ENCODE measurements around the gene MYO1F. TPM values are rescaled to one million over a fixed set of nuclear protein-coding genes. Genes with fewer than 3 reads are reported as not detected.

MYO1F gene
- total RNA-seq, 2 experiments from 2014 or later, result 2.0 to 2.2 TPM

DNA sequence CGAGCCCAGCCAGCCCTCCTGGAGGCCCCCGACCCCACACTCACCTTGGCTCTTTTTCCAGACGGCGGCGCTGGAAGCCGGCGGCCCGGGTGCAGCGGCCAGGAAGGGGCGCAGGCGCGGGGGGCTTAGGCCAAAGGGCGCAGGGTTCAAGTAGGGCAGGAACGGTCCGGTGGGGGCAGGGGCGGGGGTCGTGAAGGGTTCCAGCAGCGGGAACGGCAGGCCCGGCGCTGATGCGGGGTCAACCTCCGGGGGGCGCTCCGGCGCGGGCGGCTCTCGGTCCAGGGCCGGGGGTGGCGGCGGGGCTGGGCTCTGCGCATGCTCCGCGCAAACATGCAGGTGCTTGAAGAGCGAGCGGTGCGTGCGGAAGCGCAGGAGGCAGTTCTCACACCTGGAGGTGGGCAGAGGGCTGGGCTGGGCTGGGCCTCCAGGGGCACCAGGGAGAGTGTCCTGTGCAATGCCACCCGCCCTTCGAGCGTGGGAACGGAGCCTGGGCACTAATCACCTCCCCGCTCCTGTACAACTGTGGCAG lies 65.6 kb downstream of the MYO1F start:
- DNase-seq, result no peak
- Mint-ChIP-seq H3K4me3 (no peak overlapping the region), H3K36me3 (ENCODE audit: low read depth) (peaks cover 2% of the 10 kb centered on the region), H3K27ac (peak overlapping the region; percentile 53), H3K9me3 (no peaks in the 10 kb centered on the region), H3K27me3 (ENCODE audit: low read depth) (no peaks in the 10 kb centered on the region), H3K4me1 (ENCODE audit: low read depth) (peaks cover 31% of the 10 kb centered on the region)
- CTCF ChIA-PET, result no interaction called here
- intact Hi-C loops (cut with micrococcal nuclease), result no loop called here

DNA sequence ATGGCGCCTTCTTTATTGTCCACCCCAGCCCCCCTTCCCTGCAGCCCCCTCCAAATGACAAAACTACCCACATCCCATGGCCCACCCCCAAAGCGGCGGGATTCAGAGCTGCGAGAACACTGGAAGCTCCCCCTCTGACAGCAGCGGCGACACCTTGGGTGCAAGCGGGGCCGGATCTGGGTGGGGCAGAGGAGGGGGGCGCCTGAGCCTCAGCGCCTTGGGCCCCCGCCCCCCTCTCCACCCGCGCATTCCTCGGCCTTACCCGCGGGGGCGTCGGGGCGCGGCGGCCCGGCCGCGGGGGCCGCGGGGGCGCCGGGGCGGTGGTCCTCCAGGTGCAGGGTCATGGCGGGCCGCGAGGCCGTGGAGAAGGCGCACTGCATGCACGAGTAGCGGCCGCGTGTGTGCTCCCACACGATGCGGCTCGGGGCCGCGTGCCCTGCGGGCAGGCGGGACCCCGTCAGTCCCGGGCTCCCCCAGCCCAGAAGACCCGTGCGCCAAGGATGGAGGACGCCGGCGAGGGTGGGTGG lies 66.6 kb downstream of the MYO1F start:
- DNase-seq, result no peak
- CTCF ChIA-PET, result no interaction called here
- peaks cover 28% of the 10 kb centered on the region for H3K4me1 Mint-ChIP-seq (ENCODE audit: low read depth)
- H3K4me3 Mint-ChIP-seq, result no peak overlapping the region
- H3K9me3 Mint-ChIP-seq, result no peaks in the 10 kb centered on the region
- H3K27me3 Mint-ChIP-seq (ENCODE audit: low read depth), result no peaks in the 10 kb centered on the region
- peaks cover 2% of the 10 kb centered on the region for H3K36me3 Mint-ChIP-seq (ENCODE audit: low read depth)
- H3K27ac Mint-ChIP-seq, result no peak overlapping the region
- intact Hi-C loops (cut with micrococcal nuclease), result no loop called here

DNA sequence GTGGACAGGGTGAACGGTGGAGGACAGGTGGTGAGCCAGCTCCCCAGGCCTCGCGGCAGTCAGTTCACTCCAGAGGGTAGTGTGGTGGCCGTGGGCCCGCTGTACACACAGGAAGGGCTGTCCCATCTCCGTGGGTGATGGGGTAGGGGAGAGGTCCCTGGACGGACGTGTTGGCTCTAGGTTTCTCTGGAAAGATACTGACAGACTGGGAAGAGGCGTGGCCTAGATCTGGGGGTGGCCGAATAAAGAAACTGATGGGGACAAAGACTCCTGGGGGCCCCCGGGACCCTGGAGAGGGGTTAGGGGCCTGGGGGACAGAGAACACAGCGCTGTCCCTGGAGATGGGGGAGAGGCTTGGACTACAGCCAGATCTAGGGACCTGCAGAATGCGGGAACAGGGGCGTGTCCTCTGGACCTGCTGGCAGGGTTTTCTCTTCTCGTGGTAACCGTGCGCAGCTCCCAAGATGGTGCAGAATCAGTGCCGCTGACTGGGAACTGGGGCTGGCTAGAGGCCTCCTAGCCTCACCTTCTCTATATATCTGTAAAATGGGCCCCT lies 70.8 kb downstream of the MYO1F start:
- no peaks in the 10 kb centered on the region for H3K9me3 Mint-ChIP-seq
- H3K36me3 Mint-ChIP-seq (ENCODE audit: low read depth), result no peaks in the 10 kb centered on the region
- DNase-seq, result no peak
- H3K27me3 Mint-ChIP-seq (ENCODE audit: low read depth), result no peaks in the 10 kb centered on the region
- peaks cover 8% of the 10 kb centered on the region for H3K4me1 Mint-ChIP-seq (ENCODE audit: low read depth)
- intact Hi-C loops (cut with micrococcal nuclease), result loop anchor here (1.0 to 2.0 kb wide), 4 partner anchors 20 to 152 kb away; partner anchors contain the start of genes HNRNPM and MARCHF2
- H3K27ac Mint-ChIP-seq, result no peak overlapping the region
- CTCF ChIA-PET, result interaction anchor here (1.0 to 2.4 kb wide), 8 partner anchors 12 to 154 kb away, joined by 3 to 21 read pairs (median 6); partner anchors contain the start of gene MARCHF2
- peak overlapping the region; percentile 84 for H3K4me3 Mint-ChIP-seq

DNA sequence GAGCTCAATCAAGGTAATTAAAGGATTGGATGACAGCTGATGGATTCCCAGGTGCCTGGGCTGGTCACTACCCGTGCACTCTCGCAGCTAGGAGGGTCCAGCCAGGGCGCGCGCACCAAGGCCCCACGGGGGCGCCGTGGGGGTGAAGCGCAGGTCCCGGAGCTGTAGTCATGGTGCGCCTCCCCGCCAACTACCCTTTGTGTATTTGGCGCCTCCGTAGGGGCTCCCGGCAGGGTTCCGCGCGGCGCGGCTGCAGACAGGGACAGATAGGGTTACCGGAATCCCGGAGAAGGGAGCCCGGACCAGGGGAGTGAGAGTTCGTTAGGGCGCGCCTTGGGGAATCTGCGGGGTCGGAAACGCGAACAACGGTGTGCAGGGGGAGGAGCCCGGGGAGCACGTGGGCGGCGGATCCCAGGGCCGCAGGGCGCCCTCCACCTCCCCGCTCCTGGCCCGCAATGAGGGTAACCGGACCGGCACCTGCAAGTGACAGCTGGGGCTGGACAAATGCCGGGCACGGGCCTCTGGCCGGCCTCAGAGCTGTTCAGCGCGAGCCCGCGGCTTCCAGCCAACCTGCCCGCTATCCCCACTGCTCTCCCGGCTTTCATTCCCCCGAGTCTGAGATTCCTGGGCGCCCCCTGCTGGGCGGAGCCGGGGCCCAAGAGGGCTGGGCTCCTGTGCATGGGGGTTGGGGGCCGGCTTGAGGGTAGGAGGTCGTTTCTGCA lies 71.4 kb downstream of the MYO1F start:
- CTCF ChIA-PET, result interaction anchor here (0.6 to 2.4 kb wide), 16 partner anchors 9 to 184 kb away, joined by 3 to 21 read pairs (median 4); partner anchors contain the start of genes MARCHF2, NDUFA7 and RPS28
- Mint-ChIP-seq H3K27ac (peak overlapping the region; percentile 63), H3K4me3 (peak overlapping the region; percentile 84), H3K27me3 (ENCODE audit: low read depth) (no peaks in the 10 kb centered on the region), H3K36me3 (ENCODE audit: low read depth) (no peaks in the 10 kb centered on the region), H3K9me3 (no peaks in the 10 kb centered on the region), H3K4me1 (ENCODE audit: low read depth) (peaks cover 8% of the 10 kb centered on the region)
- intact Hi-C loops (cut with micrococcal nuclease), result loop anchor here (1.0 to 2.0 kb wide), 4 partner anchors 19 to 152 kb away; partner anchors contain the start of genes HNRNPM and MARCHF2
- peak; percentile 81 for DNase-seq

DNA sequence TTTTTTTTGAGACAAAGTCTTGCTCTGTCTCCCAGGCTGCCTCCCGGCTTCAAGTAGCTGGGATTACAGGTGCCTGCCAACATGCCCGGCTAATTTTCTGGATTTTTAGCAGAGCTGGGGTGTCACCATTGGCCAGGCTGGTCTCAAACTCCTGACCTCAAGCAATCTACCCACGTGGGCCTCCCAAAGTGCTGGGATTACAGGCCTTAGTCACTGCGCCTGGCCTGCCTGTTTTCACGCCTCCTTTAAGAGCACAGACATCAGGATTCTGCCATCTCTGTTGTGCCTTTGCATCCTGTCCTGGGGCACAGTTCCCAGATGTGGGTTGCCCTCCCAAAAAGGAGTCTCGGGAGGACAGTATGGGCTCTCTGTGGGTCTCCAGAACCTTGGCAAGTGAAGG lies 72.3 kb downstream of the MYO1F start:
- H3K27ac Mint-ChIP-seq, result no peak overlapping the region
- intact Hi-C loops (cut with micrococcal nuclease), result no loop called here
- H3K9me3 Mint-ChIP-seq, result no peaks in the 10 kb centered on the region
- H3K4me1 Mint-ChIP-seq (ENCODE audit: low read depth), result peaks cover 14% of the 10 kb centered on the region
- H3K36me3 Mint-ChIP-seq (ENCODE audit: low read depth), result no peaks in the 10 kb centered on the region
- no peaks in the 10 kb centered on the region for H3K27me3 Mint-ChIP-seq (ENCODE audit: low read depth)
- DNase-seq, result no peak
- peak overlapping the region; percentile 57 for H3K4me3 Mint-ChIP-seq
- CTCF ChIA-PET, result interaction anchor here (0.8 to 2.4 kb wide), 9 partner anchors 9 to 150 kb away, joined by 3 to 21 read pairs (median 4); partner anchors contain the start of gene MARCHF2

DNA sequence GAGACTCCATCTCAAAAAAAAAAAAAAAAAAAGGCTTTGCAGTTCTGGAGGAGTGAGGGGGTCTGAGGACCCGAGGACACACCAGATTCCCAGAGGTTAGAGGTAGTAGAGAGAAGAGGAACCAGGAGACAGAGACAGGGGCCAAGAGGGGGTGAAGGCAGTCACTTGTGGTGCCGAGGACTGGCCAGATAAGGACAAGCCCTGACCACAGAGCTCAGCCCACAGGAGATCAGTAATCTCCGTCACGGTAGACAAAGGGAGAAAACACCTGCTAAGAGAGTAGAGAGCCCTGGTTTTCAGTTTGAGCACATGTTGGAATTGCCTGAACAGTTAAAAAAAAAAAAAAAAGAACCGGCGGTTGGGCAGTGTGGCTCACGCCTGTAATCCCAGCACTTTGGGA lies 73.1 kb downstream of the MYO1F start:
- Mint-ChIP-seq H3K27ac (no peak overlapping the region), H3K27me3 (ENCODE audit: low read depth) (no peaks in the 10 kb centered on the region), H3K9me3 (no peaks in the 10 kb centered on the region), H3K4me1 (ENCODE audit: low read depth) (peaks cover 14% of the 10 kb centered on the region), H3K4me3 (no peak overlapping the region), H3K36me3 (ENCODE audit: low read depth) (no peaks in the 10 kb centered on the region)
- no peak for DNase-seq
- CTCF ChIA-PET, result interaction anchor here (0.9 to 1.2 kb wide), 2 partner anchors 91 to 150 kb away, joined by 3 to 4 read pairs; partner anchors contain the start of gene MARCHF2
- intact Hi-C loops (cut with micrococcal nuclease), result no loop called here

DNA sequence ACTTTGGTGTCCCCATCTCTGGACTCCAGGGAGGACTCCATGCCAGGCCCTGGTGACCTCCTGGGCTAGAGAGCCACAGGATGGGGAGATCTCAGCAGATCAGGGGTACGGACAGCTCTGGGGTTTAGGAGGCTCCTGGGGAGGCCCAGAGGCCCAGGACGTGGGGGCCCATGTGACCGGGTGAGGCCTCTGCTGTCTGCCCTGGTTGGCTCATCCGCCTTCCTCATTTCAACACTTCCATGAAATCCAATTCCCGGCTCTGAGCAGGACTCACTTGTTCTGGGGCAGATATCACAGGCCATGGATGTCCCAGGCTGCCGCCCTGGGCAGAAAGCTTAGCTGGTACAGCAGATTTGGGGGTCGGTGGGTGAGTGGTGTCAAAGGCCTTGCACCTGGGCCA lies 73.7 kb downstream of the MYO1F start:
- CTCF ChIA-PET, result interaction anchor here (0.9 to 1.2 kb wide), 2 partner anchors 90 to 149 kb away, joined by 3 to 4 read pairs; partner anchors contain the start of gene MARCHF2
- no peak overlapping the region for H3K27ac Mint-ChIP-seq
- no peak for DNase-seq
- H3K4me1 Mint-ChIP-seq (ENCODE audit: low read depth), result peaks cover 14% of the 10 kb centered on the region
- H3K9me3 Mint-ChIP-seq, result no peaks in the 10 kb centered on the region
- H3K36me3 Mint-ChIP-seq (ENCODE audit: low read depth), result no peaks in the 10 kb centered on the region
- intact Hi-C loops (cut with micrococcal nuclease), result no loop called here
- no peak overlapping the region for H3K4me3 Mint-ChIP-seq
- H3K27me3 Mint-ChIP-seq (ENCODE audit: low read depth), result no peaks in the 10 kb centered on the region

DNA sequence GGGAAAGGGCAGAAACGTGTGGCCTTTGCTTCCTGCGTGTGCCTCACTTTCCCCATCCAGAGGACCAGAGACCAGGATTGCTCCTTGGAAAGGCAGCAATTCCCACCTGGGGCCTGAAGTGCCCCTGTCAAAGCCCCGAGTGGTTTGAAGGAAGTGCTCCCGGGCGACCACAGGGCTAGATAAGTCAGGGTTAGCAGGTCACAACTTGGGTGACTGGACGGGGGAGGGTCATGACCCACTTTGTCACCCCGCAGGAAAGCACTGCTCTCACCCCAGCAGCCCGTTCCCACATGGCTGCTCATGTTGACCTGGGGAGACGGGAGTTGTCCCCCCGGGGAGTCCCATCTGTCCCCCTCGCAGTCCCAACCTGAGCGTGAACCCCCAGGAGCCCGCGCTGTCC lies 75.3 kb downstream of the MYO1F start:
- Mint-ChIP-seq H3K9me3 (no peaks in the 10 kb centered on the region), H3K36me3 (ENCODE audit: low read depth) (no peaks in the 10 kb centered on the region), H3K27me3 (ENCODE audit: low read depth) (no peaks in the 10 kb centered on the region), H3K4me3 (no peak overlapping the region), H3K27ac (no peak overlapping the region), H3K4me1 (ENCODE audit: low read depth) (peaks cover 14% of the 10 kb centered on the region)
- intact Hi-C loops (cut with micrococcal nuclease), result no loop called here
- CTCF ChIA-PET, result no interaction called here
- DNase-seq, result no peak

DNA sequence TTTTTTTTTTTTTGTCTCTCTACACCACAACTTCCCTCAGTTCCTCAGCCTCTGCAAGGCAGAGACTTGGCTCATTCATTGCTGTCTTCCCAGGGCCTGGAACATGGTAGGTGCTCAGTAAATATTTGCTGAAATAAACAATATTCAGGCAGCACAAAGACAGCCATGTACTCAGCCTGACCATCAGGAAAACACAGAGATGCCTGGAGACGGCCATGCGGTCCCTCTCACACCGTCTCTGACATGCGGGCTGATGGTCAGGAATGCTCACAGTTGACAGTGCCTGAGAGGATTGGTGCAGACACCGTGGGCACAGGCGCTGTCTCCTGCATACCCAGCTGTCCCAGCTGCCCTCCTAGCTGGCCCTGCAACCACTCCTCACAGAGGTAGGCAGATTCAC lies 75.7 kb downstream of the MYO1F start:
- H3K27me3 Mint-ChIP-seq (ENCODE audit: low read depth), result no peaks in the 10 kb centered on the region
- no peak for DNase-seq
- CTCF ChIA-PET, result no interaction called here
- no peak overlapping the region for H3K4me3 Mint-ChIP-seq
- H3K4me1 Mint-ChIP-seq (ENCODE audit: low read depth), result peaks cover 14% of the 10 kb centered on the region
- no peak overlapping the region for H3K27ac Mint-ChIP-seq
- H3K9me3 Mint-ChIP-seq, result no peaks in the 10 kb centered on the region
- intact Hi-C loops (cut with micrococcal nuclease), result no loop called here
- no peaks in the 10 kb centered on the region for H3K36me3 Mint-ChIP-seq (ENCODE audit: low read depth)

DNA sequence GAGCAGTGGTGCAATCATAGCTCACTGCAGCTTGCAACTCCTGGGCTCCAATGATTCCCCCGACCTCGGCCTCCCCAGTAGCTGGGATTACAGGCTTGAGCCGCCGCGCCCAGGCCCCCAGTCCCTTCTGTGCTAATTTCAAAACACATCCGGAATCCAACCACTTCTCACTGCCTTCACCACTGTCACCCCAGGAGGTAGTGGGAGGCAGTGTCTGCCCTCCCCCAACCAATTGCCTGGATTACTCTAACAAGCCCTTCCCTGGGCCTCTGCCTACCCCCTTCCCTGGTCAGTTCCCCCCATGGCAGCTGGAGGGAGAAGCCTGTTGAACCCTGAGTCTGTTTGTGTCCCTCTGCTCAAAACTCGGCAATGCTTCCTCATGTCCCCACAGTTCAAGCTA lies 77.1 kb downstream of the MYO1F start:
- Mint-ChIP-seq H3K4me3 (no peak overlapping the region), H3K4me1 (ENCODE audit: low read depth) (peaks cover 14% of the 10 kb centered on the region), H3K9me3 (no peaks in the 10 kb centered on the region), H3K36me3 (ENCODE audit: low read depth) (no peaks in the 10 kb centered on the region), H3K27ac (no peak overlapping the region), H3K27me3 (ENCODE audit: low read depth) (no peaks in the 10 kb centered on the region)
- CTCF ChIA-PET, result no interaction called here
- intact Hi-C loops (cut with micrococcal nuclease), result no loop called here
- DNase-seq, result no peak

DNA sequence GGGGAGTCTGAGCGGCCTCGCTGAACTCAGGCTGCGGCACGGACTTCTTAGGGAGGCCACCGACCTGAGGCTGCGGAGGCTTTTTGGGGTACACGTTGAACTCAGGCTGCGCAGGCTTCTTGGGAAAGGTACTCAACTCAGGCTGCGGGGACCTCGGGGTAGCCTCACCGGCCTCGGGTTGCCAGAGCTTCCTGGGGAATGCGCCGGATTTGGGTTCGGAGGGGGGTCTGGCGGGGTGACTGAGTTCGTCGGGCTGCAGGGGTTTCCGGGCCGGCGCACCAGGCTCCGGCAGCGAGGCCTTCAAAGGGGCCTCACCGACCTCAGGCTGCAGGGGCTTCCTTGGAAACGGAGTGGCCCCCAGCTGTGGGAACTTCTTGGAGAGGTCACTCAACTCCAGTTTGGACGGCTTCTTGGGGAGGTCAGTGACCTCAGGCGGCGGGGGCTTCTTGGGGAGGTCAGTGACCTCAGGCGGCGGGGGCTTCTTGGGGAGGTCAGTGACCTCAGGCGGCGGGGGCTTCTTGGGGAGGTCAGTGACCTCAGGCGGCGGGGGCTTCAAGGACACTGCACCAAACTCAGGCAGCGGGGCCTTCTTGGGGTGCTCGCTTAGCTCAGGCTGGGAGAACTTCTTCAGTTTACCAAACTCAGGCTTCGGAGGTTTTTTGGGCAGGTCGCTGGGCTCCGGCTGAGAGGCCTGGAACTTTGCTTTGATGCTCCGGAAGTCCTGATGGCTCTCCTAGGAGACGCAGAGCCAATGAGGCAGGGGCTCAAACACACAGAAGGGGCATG lies 78.0 kb downstream of the MYO1F start:
- Mint-ChIP-seq H3K36me3 (ENCODE audit: low read depth) (no peaks in the 10 kb centered on the region), H3K4me1 (ENCODE audit: low read depth) (peaks cover 16% of the 10 kb centered on the region), H3K27ac (no peak overlapping the region), H3K9me3 (no peaks in the 10 kb centered on the region), H3K27me3 (ENCODE audit: low read depth) (no peaks in the 10 kb centered on the region), H3K4me3 (no peak overlapping the region)
- CTCF ChIA-PET, result no interaction called here
- intact Hi-C loops (cut with micrococcal nuclease), result no loop called here
- no peak for DNase-seq

DNA sequence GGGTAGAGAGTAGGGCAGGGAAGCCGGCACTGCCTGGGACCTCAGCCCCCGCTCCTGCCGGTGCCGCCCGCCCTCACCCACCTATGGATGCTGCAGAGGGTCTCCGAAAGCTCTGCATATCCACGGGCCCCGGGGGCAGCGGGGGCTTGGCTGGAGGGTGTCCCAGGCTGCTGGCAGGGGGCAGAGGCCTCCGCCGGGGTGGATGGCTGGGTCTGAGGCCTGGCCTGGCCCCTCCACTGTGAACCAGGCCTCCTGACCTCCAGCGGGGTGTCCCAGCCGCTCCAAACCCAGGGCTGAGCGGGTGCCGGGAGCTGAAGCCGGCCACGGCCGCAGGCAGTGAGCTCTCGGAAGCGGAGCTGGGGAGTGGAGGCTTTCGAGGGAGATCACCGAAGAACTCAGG lies 78.9 kb downstream of the MYO1F start:
- no peaks in the 10 kb centered on the region for H3K36me3 Mint-ChIP-seq (ENCODE audit: low read depth)
- DNase-seq, result no peak
- H3K27ac Mint-ChIP-seq, result no peak overlapping the region
- no peak overlapping the region for H3K4me3 Mint-ChIP-seq
- H3K9me3 Mint-ChIP-seq, result no peaks in the 10 kb centered on the region
- intact Hi-C loops (cut with micrococcal nuclease), result no loop called here
- H3K27me3 Mint-ChIP-seq (ENCODE audit: low read depth), result no peaks in the 10 kb centered on the region
- CTCF ChIA-PET, result no interaction called here
- peaks cover 24% of the 10 kb centered on the region for H3K4me1 Mint-ChIP-seq (ENCODE audit: low read depth)

Data from activated naive CD4-positive, alpha-beta T cell treated with anti-CD3 and anti-CD28 coated beads for 36 hours (primary cell).